GM04504 (cell line): ENCODE data around the gene SCARF2.
A peak's percentile ranks its signal among the peaks of the same experiment; 100 is the strongest.
"Not testable (repeated sequence)": the region's sequence is repeated elsewhere in the genome, so short reads cannot be mapped to it uniquely, and the experiment has no call there.

Experiments
- DNase-seq: peaks from one replicate; pipeline ENCODE4 v3.0.0-alpha.2; 2012; ENCODE audit warnings: low read depth

Gene SCARF2

DNA sequence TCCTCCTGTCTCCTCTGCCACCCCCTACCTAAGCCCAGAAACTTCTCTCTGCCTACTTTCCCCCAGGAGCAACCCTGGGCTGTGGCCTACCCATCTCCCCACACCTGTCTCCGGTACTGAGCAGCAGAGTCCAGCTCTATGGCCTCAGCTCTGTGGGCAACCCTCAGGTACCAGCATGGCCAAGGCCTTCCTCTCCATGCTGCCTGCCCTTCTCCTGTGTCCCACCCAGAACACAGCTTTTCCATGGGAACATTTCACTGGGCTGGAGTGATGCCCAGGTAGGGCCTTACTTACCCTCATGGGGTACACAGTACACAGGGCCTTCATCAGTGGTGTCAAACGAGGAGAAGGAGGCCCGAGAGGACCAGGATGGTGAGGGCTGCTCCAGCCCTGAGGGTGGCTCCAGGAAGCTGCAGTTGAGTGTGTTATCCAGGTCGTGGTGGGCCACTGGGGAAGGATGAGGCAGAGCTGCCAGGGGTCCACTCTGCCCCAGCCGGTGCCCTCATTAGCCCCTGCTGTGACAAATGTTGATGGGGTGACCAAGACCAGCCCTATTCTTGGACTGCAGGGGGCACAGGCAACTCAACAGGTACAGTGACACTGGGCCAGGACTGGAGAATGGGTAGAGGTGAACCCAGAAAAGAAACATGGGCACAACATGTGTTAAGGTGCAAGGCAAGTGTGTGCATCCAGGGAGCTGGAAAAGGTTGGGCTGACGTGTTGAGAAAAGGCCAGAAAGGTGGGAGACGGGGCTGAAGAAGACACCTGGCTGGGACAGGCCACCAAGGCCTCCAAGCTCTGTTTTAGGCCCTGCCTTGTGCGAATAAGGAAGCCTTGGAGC, 10.3 kb downstream of the SCARF2 start:
- DNase-seq = no peak

DNA sequence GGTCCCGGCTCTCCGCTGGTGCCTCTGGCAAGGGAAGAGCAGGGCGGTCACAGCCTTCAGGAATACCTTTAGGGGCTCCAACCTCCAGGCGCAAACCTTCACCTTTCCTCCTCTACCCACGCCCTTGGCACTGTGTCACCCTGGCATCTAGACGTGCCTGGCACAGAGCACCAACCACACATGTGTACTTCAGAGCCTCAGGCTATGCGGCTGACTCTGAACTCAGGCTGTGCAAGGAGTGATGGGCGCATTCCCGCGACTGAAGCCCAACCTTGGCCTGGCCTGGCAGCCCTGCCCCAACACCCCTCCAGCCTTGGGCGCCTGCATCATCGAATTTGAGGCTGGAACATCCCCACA, 11.4 kb downstream of the SCARF2 start:
- DNase-seq = no peak

DNA sequence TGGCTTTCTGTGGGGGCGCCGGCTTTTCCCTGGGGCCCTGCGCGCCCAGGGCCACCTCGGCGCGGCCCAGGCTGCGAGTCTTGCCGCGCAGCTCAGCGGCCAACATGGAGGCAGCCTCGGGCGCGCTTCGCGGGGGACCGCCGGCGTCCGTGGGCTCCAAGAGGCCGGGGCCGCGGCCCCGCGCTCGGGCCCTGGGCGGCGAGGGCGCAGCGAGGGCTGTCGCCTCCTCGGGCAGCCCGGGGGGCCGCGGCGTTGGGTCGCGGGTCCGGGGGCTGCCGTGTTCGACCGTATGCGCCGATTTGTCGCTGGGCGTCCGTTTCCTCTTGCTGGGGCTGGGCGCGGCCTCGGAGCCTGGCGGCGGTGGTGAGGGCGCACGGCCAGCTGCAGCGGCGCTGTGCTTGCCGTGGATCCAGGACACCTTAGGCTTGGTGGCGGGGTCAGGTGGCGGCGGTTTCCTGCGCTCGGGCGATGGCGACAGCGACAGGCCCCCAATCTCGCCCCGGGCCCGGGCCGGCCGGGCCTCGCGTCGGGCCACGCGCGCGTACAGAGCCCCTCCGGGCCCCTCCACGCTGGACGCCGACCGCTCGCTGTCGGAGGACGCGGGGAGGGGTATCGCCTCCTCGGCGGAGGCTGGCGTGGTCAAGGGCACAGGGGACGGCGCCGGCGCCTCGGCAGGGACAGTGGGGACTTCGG, 11.9 kb downstream of the SCARF2 start:
- no peak for DNase-seq

DNA sequence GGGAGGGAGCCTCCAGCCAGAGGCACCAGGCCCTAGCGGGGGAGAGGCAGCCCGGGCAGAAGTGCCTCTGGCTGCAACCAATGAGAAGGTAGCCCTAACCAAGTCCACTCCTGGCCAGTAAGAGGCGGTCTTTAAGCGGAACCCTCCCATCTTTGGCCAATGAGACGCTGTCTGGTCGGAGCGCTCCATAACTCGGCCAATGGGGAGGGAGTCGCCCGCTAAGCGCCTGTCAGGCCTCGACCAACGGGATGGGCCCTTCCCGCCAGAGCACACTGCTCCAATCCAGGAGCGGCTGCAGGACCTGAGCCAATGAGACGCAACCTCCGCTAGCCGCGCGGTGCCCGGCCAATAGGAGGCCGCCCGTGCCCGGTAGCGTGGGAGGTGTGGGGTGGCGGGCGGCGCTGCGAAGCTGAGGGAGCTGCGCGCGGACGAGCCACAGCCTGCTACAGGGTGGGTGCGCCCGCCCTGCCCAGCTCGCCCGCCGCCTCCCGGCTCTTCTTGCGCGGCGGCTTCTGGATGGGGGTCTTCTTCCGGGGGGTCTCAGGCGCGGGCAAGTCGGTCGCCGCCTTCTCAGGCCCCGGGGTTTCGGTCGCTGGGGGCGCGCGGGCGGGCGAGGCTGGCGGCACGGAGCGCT, 12.6 kb downstream of the SCARF2 start:
- DNase-seq = no peak

DNA sequence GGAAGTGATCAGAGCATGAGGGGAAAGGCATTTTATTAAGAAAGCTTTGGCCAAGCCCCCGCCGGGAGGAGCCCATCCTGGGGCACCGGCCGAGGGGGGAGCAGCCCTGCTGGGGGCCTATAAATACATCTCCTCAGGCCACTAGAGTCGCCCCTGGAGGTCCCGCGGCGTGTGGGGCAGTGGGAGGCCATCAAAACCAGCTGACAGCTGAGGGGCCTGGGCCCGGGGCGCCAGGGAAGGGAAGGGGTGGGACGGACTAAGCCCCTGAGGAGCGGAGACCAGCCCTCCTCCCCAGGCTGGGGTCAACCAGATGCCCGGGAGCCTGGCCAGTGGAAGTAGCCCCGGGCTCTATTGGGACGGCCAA, 13.1 kb downstream of the SCARF2 start:
- no peak for DNase-seq

DNA sequence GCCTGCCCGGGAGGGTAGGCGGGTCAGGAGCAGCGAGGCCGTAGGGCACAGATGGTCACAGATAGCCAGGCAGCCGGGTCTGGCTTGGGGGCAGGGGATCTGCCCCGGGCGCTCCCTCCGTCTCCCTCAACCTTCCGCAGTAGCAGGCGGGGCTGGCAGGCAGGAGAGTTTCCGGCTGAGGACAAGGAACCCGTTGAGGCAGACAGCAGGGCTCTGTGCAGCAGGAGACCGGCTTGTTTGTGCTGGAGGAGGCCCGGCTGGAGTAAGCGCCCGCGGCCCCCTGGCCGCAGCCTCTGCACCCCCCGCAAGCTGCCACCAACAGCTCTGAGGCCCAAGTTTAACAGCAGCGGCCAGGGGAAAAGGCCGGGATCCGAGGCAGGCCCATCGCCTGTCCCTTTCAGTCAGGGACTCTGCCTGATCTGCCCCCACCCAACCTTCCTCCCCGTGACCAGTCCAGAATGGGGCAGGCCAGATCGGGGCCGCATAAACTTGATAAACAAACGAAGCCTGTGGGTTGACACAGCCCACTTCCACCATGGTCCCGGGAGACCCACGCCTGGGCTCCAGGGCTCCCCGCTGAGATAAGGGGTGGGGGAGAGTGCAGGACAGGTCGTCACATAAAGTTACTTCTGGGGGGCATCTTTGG, 13.6 kb downstream of the SCARF2 start:
- no peak for DNase-seq

DNA sequence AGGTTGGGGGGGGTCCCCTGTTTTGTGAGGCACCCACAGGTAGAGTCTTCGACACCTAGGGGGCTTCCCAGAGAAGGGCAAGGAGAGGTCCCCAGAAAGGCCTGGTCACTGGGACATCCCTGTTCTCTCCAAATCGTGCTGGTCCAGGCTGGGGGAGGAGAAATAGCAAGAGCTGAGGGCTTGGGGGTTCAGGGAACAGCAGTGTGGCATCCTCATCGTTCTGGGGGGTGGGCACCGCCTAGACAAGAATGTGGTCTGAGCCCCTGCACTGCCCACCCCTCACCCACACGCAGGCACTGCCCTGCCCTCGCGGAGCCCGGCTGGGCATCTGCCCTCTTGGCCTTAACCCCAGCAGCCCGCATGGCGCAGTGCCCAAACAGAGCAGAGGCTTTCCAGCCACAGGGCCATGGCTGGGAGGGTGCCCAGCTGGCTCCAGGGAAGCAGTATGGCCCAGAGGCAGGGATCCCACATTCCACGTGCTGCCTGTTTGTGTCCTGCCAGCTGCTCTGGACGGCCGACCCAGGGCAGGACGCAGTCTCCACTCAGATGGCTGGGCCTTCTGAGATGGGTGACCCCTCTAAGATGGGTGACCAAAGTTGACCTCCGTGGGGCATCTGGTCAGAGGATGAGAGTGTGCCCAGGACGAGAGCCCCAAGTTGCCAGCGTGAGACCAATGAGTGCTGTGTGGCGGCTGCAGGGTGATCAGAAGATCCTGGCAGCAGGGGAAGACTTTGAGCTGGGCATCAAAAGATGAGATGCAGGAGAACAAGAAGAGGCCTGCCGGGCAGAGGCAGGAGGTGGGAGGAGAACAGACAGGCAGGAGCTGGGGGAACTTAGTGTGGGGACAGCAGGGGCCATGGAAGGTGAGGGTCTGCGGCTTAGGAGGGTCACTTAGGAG, 14.4 kb downstream of the SCARF2 start:
- DNase-seq = peak; percentile 69

DNA sequence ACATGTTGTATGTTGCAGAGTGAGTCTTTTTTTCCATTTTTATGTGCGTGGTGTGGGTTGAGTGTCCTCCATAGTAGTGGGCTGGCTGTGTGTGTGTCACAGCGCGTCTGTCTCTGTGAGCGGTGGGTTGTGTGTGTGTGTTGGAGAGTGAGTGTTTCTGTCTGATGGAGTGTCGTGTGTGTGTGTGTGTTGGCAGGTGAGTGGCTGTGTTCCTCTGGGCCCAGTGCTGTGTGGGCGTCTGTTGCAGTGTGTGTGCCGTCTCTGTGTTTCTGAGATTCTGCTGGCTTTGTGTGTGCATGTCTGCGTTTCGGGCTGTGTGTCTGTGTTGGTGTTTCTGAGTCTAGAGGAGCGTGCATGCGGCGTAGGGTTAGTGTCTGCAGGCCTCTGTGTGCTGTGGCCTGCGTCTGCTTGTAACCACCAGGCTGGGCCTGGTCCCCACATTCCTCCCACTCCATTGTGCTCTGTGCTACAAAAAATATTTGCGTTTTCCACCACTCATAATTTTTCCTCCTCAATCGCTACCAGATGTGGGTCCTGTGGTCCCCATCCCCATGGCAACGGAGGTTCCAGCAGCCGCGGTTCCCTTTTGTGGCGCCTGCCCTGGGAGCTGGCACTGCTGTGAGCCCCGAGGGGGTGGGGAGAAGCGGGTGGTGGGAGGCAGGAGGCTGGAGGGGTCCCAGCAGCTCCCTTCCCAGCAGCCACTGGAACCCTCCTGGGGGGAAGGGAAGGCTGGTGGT, 15.2 kb downstream of the SCARF2 start:
- peak; percentile 94 for DNase-seq

DNA sequence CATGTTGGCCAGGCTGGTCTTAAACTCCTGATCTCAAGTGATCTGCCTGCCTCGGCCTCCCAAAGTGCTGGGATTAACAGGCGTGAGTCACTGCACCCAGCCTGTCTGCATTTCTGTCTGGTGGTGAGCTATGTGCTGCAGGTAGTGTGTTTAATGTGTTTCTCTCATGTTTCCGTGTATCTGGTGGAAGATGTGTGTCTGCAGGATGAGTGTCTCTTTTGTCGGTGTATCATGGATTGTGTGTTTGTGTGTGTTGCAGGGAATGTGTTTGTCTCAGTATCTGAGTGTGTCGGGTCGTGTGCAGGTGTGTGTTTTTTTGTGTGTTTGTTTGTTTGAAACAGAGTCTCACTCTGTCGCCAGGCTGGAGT, 16.1 kb downstream of the SCARF2 start:
- DNase-seq = no peak

DNA sequence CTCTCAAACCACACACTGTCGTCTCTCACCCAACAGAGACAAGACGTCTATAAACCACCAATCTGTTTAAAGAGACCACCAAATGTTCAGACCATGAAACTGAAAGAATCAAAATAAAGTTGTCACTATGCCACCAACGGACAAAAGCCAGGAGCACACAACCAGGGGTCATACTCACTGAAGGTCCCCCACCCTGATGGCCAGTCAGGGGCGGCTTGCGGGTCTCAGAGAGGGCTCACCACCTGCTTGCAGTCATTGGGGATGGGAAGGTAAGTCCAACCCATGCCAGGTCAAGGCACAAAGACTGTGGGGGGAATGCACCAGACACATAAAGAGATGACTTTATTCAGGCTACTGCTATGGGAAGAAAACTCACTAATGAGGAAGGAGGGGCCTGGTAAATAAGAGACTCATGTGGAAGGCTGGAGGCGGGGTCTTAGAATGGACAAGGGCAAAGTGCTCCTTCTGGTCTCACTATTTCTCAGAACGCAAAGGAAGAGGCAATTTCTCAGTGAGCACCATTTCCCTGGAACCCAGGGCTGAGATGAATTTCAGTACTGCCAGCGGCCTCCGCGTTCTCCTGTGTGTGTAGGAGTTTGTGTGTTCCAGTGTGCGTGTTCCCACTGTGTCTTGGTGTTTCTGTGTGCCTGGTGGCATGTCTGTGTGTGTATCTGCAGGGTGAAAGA, 17.3 kb downstream of the SCARF2 start:
- DNase-seq = no peak

DNA sequence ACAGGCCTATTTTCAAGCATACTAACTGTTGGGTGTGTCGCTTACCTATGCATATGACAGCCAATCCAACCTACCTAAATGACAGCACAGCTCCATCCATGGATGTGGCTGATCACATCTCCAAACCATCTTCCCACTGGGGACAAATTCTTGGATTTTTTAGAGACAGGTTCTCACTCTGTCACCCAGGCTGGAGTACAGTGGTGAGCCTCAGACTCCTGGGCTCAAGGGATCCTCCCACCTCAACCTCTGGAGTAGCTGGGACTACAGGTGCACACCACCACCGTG, 18.0 kb downstream of the SCARF2 start:
- no peak for DNase-seq

DNA sequence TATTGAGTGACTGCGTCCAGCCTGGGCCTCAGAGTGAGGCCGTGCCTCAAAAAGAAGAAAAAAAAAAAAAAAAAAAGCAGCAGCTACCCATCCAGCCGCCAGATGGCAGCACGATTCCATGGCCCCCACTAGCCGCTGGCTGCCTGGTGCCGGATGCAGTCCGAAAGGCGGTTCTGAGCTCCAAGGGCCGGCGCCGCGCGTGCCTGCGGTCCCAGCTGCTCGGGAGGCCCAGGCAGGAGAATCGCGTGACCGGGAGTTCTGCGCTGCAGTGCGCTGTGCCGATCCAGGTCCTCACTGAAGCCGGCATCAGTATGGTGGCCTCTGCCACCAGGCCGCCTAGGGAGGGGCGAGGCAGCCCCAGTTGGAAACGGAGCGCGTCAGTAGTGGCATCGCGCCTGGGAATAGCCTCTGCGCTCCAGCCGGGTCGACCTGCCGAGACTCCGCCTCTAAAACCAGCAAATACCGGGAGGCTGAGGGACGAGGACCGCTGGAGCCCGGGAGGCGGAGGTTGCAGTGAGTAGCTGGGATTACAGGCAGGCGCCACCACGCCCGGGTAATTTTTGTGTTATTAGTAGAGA, 19.3 kb downstream of the SCARF2 start:
- DNase-seq = no peak

DNA sequence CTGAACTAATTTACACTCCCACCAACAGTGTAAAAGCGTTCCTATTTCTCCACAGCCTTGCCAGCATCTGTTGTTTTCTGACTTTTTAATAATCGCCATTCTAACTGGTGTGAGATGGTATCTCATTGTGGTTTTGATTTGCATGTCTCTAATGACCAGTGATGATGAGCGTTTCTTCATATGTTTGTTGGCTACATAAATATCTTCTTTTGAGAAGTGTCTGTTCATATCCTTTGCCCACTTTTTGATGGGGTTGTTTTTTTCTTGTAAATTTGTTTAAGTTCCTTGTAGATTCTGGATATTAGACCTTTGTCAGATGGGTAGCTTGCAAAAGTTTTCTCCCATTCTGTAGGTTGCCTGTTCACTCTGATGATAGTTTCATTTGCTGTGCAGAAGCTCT, 21.9 kb downstream of the SCARF2 start:
- not testable (repeated sequence) for DNase-seq

DNA sequence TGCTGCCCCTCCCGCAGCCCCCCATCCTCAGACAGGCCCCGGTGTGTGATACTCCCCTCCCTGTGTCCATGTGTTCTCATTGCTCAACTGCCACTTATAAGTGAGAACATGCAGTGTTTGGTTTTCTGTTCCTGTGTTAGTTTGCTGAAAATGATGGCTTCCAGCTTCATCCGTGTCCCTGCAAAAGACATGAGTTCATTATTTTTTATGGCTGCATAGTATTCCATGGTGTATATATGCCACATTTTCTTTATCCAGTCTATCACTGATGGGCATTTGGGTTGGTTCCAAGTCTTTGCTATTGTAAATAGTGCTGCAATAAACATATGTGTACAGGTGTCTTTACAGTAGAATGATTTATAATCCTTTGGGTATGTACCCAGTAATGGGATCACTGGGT, 22.4 kb downstream of the SCARF2 start:
- DNase-seq = not testable (repeated sequence)

DNA sequence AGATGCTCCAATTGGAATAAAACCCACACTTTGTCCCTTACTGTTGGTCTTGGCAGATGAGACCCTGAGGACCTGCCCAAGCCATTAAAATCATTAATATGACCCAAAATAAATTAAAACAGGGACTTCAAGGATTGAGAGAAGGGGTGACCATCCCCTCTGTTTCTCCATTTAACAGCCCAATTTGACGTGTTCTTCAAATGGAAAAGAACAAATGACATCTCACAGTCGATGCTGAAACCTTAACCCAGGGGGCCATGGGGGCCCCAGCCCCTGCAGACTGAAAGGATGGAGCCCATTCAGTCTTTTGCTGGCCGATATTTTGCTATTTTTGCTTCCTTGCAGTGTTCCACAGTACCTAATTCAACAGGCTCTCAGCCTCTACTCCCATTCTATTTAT, 23.2 kb downstream of the SCARF2 start:
- no peak for DNase-seq

DNA sequence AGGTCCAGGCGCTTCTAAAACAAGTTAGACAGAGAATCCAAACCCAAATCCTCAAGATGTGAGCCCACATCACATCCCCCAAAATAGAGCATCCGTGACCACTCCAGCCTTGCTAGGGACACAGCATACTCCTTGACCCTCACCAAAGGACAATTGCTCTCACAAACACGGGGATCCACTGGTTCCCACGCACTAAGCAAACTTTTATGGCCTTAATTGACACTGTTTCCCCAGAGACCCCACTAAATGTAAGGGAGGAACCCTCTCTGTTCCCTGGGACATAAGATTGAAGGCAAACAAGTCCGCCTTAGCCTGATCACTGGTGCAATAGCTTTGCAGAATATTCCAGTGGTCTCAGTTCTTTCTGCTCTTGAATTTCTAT, 23.6 kb downstream of the SCARF2 start:
- DNase-seq = no peak

DNA sequence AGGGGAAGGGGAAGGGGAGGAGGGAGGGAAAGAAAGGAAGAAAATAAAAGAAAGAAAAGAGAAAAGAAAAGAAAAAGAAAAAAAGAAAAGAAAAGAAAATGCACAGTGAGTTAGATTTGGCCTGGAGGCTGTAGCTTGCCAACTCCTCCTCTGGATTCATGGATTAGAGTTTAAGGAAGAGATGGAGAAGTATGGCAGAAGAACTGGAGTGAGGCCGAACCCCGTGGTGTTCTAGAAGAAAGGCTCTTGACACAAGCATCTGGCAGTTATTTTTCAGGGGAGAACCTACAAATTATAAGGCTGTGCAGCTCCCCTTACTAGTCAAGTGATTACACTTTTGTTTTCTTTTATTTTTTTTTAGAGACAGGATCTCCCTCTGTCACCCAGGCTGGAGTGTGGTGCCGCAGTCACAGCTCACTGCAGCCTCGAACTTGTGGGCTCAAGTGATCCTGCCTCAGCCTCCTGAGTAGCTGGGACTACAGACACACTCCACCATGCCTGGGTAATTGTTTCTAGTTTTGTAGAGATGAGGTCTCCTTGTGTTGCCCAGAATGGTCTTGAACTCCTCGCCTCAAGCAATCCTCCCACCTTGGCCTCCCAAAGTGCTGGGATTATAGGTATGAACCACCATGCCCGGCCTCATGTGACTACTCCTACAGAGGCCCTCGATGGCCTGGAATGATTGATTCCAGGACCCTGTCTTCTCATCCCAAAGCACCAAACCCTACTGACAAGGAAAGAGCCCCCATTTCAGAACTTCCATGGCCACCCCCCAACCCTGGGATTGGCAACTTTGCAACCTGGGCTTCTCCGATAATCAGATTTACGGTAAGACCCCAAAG, 24.2 kb downstream of the SCARF2 start:
- DNase-seq = no peak

DNA sequence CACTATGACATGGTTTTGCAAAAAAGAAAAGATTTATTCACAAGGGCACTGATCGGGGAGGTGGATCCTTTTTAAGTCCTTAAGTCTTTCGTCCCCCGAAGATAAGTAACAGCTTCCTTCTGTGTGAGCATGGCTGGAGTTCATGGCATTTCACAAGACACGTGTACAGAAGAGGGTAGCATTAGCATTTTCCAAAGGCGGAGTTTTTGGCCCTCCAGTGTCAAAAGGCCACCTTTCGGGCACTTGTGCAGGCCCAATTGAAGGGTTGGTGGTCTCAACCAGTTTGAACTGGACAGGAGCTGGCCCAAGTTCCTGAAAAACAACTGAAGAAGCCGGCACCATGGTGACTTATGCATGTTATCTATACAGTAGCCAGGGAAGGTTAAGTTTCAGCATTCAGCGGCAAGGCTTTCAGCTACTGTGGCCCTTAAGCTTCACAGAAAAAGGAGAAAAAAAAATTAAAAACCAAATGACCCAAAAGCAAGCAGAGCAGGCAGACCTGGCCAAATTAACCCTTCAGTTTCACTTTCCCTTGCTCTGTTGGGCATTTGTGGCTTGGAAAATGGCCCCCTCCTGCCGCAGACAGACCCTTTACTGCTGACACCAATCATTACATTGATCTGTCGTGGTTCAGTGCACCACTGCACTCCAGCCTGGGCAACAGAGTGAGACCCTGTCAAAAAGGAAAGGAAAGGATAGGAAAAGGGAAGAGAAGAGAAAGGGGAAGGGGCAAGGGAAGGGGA, 25.0 kb downstream of the SCARF2 start:
- DNase-seq = no peak

DNA sequence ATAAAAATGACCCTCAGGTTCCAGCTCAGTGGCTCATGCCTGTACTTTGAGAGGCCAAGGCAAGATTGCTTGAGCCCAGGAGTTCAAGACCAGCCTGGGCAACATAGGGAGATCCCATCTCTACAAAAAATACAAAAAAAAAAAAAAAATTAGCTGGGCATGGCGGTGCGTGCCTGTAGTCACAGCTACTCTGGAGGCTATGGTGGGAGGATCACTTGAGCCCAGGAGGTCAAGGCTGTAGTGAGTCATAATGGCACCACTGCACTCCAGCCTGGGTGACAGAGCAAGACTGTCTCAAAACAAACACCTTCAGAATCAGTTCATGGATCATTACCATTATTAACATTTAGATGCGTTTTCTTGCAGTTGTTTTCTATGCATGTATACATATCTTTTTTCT, 28.2 kb downstream of the SCARF2 start:
- not testable (repeated sequence) for DNase-seq
